ENCODE results near the gene NTNG1. TPM values are rescaled to one million over a fixed set of nuclear protein-coding genes. Genes with fewer than 3 reads are reported as not detected.

The NTNG1 gene
- total RNA-seq, 1 experiment from 2014 or later = 2.3 TPM

- no peak for TF ChIP-seq ZBTB21 (CRISPR knock-in tag; IDR thresholded peaks at IDR 0.05; ENCODE audit: borderline replicate concordance)
- no peak for TF ChIP-seq NFE2L1 (CRISPR knock-in tag; IDR thresholded peaks at IDR 0.05)
- no peak for TF ChIP-seq TEAD4 (CRISPR knock-in tag; IDR thresholded peaks at IDR 0.05)
- TF ChIP-seq, protein P1, sequence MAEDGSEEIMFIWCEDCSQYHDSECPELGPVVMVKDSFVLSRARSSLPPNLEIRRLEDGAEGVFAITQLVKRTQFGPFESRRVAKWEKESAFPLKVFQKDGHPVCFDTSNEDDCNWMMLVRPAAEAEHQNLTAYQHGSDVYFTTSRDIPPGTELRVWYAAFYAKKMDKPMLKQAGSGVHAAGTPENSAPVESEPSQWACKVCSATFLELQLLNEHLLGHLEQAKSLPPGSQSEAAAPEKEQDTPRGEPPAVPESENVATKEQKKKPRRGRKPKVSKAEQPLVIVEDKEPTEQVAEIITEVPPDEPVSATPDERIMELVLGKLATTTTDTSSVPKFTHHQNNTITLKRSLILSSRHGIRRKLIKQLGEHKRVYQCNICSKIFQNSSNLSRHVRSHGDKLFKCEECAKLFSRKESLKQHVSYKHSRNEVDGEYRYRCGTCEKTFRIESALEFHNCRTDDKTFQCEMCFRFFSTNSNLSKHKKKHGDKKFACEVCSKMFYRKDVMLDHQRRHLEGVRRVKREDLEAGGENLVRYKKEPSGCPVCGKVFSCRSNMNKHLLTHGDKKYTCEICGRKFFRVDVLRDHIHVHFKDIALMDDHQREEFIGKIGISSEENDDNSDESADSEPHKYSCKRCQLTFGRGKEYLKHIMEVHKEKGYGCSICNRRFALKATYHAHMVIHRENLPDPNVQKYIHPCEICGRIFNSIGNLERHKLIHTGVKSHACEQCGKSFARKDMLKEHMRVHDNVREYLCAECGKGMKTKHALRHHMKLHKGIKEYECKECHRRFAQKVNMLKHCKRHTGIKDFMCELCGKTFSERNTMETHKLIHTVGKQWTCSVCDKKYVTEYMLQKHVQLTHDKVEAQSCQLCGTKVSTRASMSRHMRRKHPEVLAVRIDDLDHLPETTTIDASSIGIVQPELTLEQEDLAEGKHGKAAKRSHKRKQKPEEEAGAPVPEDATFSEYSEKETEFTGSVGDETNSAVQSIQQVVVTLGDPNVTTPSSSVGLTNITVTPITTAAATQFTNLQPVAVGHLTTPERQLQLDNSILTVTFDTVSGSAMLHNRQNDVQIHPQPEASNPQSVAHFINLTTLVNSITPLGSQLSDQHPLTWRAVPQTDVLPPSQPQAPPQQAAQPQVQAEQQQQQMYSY (CRISPR knock-in tag; IDR thresholded peaks at IDR 0.05) = no peak
- TF ChIP-seq, protein P2, sequence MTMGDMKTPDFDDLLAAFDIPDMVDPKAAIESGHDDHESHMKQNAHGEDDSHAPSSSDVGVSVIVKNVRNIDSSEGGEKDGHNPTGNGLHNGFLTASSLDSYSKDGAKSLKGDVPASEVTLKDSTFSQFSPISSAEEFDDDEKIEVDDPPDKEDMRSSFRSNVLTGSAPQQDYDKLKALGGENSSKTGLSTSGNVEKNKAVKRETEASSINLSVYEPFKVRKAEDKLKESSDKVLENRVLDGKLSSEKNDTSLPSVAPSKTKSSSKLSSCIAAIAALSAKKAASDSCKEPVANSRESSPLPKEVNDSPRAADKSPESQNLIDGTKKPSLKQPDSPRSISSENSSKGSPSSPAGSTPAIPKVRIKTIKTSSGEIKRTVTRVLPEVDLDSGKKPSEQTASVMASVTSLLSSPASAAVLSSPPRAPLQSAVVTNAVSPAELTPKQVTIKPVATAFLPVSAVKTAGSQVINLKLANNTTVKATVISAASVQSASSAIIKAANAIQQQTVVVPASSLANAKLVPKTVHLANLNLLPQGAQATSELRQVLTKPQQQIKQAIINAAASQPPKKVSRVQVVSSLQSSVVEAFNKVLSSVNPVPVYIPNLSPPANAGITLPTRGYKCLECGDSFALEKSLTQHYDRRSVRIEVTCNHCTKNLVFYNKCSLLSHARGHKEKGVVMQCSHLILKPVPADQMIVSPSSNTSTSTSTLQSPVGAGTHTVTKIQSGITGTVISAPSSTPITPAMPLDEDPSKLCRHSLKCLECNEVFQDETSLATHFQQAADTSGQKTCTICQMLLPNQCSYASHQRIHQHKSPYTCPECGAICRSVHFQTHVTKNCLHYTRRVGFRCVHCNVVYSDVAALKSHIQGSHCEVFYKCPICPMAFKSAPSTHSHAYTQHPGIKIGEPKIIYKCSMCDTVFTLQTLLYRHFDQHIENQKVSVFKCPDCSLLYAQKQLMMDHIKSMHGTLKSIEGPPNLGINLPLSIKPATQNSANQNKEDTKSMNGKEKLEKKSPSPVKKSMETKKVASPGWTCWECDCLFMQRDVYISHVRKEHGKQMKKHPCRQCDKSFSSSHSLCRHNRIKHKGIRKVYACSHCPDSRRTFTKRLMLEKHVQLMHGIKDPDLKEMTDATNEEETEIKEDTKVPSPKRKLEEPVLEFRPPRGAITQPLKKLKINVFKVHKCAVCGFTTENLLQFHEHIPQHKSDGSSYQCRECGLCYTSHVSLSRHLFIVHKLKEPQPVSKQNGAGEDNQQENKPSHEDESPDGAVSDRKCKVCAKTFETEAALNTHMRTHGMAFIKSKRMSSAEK (CRISPR knock-in tag; IDR thresholded peaks at IDR 0.05; ENCODE audit: borderline replicate concordance) = no peak
- no peak for TF ChIP-seq SMAD3 (CRISPR knock-in tag; IDR thresholded peaks at IDR 0.05; ENCODE audit: borderline replicate concordance)
- TF ChIP-seq ERG (CRISPR knock-in tag; IDR thresholded peaks at IDR 0.05) = no peak
- no peak for TF ChIP-seq AFF4 (CRISPR knock-in tag; IDR thresholded peaks at IDR 0.05; ENCODE audit: borderline replicate concordance)
- TF ChIP-seq ZNF671 (CRISPR knock-in tag; IDR thresholded peaks at IDR 0.05) = no peak
- no peak for TF ChIP-seq IRF2 (CRISPR knock-in tag; IDR thresholded peaks at IDR 0.05; ENCODE audit: borderline replicate concordance, low read depth)
- TF ChIP-seq GRHL2 (CRISPR knock-in tag; IDR thresholded peaks at IDR 0.05; ENCODE audit: insufficient replicate concordance, severe bottlenecking) = no peak
- no peak for TF ChIP-seq ZNF416 (CRISPR knock-in tag; IDR thresholded peaks at IDR 0.05)
- no peak for TF ChIP-seq SP1 (CRISPR knock-in tag; conservative IDR thresholded peaks at IDR 0.05)
- no peak for TF ChIP-seq AR (CRISPR knock-in tag; IDR thresholded peaks at IDR 0.05)
- no peak for TF ChIP-seq CREB1 (CRISPR knock-in tag; IDR thresholded peaks at IDR 0.05)
- TF ChIP-seq OVOL2 (CRISPR knock-in tag; IDR thresholded peaks at IDR 0.05; ENCODE audit: borderline replicate concordance) = no peak
- CTCF ChIA-PET = interaction anchor here (1.0 kb wide), 1 partner anchor 19 kb away, joined by 5 read pairs; no protein-coding TSS in a partner anchor
- Mint-ChIP-seq H3K4me3 (no peak overlapping the region), H3K4me1 (no peaks in the 10 kb centered on the region), H3K36me3 (no peaks in the 10 kb centered on the region), H3K27me3 (ENCODE audit: low read depth) (no peaks in the 10 kb centered on the region), H3K9me3 (no peaks in the 10 kb centered on the region), H3K27ac (no peak overlapping the region)
- no peak for DNase-seq (ENCODE audit: low spot score)
- no peak for ATAC-seq
- POLR2A ChIA-PET = no interaction called here
These were observed 17.1 kb upstream of the NTNG1 start for GRCh38 chr1:107123741-107124140.

All from WTC11 (cell line).